ENCODE data around the gene SPHK2.

The SPHK2 gene

GRCh38 chr19:48637948-48638830, 18.9 kb downstream of the SPHK2 start (continued):
- TF ChIP-seq EGR2 (tag by site-specific recombination; IDR thresholded peaks at IDR 0.05; ENCODE audit: low read depth) (no peak), YY2 (tag by site-specific recombination; IDR thresholded peaks at IDR 0.05) (no peak), ZNF350 (tag by site-specific recombination; IDR thresholded peaks at IDR 0.05) (no peak), ZNF48 (tag by site-specific recombination; IDR thresholded peaks at IDR 0.05) (no peak), GFI1B (tag by site-specific recombination; IDR thresholded peaks at IDR 0.05) (0 out of 2 replicates have a peak, but pooled peaks have one; percentile 14), ZNF521 (tag by site-specific recombination; IDR thresholded peaks at IDR 0.05) (no peak), ZNF23 (tag by site-specific recombination; IDR thresholded peaks at IDR 0.05; ENCODE audit: borderline replicate concordance) (no peak), RBAK (tag by site-specific recombination; IDR thresholded peaks at IDR 0.05) (0 out of 2 replicates have a peak, but pooled peaks have one; percentile 11), ZNF76 (tag by site-specific recombination; IDR thresholded peaks at IDR 0.05; ENCODE audit: borderline replicate concordance, low read depth) (0 out of 2 replicates have a peak, but pooled peaks have one; percentile 7), ZNF140 (tag by site-specific recombination; IDR thresholded peaks at IDR 0.05) (no peak), ZNF184 (tag by site-specific recombination; IDR thresholded peaks at IDR 0.05) (no peak), KLF16 (tag by site-specific recombination; IDR thresholded peaks at IDR 0.05) (no peak; the same call in 1 of the 2 replicates), AEBP2 (tag by site-specific recombination; IDR thresholded peaks at IDR 0.05; ENCODE audit: borderline replicate concordance) (no peak), GLI2 (tag by site-specific recombination; IDR thresholded peaks at IDR 0.05; ENCODE audit: borderline replicate concordance, low read depth) (no peak), SP7 (tag by site-specific recombination; IDR thresholded peaks at IDR 0.05) (peak; percentile 53; the same call in 1 of the 2 replicates), ZNF792 (tag by site-specific recombination; IDR thresholded peaks at IDR 0.05) (no peak), ZNF155 (tag by site-specific recombination; IDR thresholded peaks at IDR 0.05) (no peak), ATF2 (tag by site-specific recombination; IDR thresholded peaks at IDR 0.05; ENCODE audit: low read depth) (no peak), ZNF266 (tag by site-specific recombination; IDR thresholded peaks at IDR 0.05; ENCODE audit: low read depth) (no peak), ZNF174 (tag by site-specific recombination; IDR thresholded peaks at IDR 0.05) (no peak), WT1 (tag by site-specific recombination; IDR thresholded peaks at IDR 0.05) (peak; percentile 6; the same call in 1 of the 2 replicates), ZNF292 (tag by site-specific recombination; IDR thresholded peaks at IDR 0.05; ENCODE audit: borderline replicate concordance, low read depth) (no peak)
- TF ChIP-seq, protein P1, sequence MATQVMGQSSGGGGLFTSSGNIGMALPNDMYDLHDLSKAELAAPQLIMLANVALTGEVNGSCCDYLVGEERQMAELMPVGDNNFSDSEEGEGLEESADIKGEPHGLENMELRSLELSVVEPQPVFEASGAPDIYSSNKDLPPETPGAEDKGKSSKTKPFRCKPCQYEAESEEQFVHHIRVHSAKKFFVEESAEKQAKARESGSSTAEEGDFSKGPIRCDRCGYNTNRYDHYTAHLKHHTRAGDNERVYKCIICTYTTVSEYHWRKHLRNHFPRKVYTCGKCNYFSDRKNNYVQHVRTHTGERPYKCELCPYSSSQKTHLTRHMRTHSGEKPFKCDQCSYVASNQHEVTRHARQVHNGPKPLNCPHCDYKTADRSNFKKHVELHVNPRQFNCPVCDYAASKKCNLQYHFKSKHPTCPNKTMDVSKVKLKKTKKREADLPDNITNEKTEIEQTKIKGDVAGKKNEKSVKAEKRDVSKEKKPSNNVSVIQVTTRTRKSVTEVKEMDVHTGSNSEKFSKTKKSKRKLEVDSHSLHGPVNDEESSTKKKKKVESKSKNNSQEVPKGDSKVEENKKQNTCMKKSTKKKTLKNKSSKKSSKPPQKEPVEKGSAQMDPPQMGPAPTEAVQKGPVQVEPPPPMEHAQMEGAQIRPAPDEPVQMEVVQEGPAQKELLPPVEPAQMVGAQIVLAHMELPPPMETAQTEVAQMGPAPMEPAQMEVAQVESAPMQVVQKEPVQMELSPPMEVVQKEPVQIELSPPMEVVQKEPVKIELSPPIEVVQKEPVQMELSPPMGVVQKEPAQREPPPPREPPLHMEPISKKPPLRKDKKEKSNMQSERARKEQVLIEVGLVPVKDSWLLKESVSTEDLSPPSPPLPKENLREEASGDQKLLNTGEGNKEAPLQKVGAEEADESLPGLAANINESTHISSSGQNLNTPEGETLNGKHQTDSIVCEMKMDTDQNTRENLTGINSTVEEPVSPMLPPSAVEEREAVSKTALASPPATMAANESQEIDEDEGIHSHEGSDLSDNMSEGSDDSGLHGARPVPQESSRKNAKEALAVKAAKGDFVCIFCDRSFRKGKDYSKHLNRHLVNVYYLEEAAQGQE (tag by site-specific recombination; IDR thresholded peaks at IDR 0.05) = no peak
- TF ChIP-seq, protein P2, sequence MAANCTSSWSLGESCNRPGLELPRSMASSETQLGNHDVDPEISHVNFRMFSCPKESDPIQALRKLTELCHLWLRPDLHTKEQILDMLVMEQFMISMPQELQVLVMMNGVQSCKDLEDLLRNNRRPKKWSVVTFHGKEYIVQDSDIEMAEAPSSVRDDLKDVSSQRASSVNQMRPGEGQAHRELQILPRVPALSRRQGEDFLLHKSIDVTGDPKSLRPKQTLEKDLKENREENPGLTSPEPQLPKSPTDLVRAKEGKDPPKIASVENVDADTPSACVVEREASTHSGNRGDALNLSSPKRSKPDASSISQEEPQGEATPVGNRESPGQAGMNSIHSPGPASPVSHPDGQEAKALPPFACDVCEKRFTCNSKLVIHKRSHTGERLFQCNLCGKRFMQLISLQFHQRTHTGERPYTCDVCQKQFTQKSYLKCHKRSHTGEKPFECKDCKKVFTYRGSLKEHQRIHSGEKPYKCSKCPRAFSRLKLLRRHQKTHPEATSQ (tag by site-specific recombination; IDR thresholded peaks at IDR 0.05) = no peak
- TF ChIP-seq, protein P3, sequence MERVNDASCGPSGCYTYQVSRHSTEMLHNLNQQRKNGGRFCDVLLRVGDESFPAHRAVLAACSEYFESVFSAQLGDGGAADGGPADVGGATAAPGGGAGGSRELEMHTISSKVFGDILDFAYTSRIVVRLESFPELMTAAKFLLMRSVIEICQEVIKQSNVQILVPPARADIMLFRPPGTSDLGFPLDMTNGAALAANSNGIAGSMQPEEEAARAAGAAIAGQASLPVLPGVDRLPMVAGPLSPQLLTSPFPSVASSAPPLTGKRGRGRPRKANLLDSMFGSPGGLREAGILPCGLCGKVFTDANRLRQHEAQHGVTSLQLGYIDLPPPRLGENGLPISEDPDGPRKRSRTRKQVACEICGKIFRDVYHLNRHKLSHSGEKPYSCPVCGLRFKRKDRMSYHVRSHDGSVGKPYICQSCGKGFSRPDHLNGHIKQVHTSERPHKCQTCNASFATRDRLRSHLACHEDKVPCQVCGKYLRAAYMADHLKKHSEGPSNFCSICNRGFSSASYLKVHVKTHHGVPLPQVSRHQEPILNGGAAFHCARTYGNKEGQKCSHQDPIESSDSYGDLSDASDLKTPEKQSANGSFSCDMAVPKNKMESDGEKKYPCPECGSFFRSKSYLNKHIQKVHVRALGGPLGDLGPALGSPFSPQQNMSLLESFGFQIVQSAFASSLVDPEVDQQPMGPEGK (tag by site-specific recombination; IDR thresholded peaks at IDR 0.05) = peak; percentile 5; the same call in 1 of the 2 replicates
- TF ChIP-seq, protein P4, sequence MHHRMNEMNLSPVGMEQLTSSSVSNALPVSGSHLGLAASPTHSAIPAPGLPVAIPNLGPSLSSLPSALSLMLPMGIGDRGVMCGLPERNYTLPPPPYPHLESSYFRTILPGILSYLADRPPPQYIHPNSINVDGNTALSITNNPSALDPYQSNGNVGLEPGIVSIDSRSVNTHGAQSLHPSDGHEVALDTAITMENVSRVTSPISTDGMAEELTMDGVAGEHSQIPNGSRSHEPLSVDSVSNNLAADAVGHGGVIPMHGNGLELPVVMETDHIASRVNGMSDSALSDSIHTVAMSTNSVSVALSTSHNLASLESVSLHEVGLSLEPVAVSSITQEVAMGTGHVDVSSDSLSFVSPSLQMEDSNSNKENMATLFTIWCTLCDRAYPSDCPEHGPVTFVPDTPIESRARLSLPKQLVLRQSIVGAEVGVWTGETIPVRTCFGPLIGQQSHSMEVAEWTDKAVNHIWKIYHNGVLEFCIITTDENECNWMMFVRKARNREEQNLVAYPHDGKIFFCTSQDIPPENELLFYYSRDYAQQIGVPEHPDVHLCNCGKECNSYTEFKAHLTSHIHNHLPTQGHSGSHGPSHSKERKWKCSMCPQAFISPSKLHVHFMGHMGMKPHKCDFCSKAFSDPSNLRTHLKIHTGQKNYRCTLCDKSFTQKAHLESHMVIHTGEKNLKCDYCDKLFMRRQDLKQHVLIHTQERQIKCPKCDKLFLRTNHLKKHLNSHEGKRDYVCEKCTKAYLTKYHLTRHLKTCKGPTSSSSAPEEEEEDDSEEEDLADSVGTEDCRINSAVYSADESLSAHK (tag by site-specific recombination; IDR thresholded peaks at IDR 0.05) = no peak

Measured in HEK293 (cell line).